HG03565 (cell line): ENCODE data around the gene CAP2.
"Not testable (repeated sequence)": the region's sequence is repeated elsewhere in the genome, so short reads cannot be mapped to it uniquely, and the experiment has no call there.

Experiments
- ATAC-seq: cut with Tn5 transposase; IDR thresholded peaks from one replicate; pipeline ENCODE4 v1.9.1; 2021; ENCODE audit warnings: mild to moderate bottlenecking, moderate library complexity; ENCODE audit not compliant: unreplicated experiment

CAP2 gene

DNA sequence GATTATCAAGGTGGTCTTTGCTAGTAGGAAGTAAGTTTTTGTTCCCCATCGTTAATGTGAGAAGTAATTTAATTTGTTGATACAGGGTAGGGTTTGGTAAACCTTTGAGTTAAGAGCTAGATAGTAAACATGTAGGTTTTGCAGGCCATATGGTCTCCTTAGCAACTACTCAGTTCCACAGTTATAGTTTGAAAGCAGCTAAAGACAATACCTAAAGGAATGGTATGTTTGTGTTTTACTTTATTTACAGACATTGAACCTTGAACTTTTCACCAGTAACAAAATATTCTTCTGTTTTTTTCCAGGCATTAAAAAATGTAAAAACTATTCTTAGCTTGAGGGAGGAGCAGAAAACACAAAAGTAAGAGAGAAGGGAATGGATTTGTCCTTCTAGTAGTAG is 1.7 kb downstream of the CAP2 start:
- no peak for ATAC-seq

DNA sequence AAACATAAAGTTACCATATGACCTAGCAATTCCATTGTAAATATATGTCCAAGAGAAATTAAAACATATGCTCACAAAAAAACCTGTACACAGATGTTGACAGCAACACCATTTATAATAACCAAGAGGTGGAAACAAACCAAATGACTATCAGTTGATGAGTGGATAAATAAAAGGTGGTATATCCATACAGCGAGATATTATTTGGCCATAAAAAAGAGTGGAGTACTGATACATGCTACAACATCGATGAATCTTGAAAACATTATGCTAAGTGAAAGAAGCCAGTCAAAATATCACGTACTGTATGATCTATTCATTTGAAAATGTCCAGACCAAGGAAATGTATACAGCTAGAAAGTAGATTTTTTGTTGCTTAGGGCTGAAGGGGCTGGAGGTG is 2.9 kb downstream of the CAP2 start:
- ATAC-seq: no peak

DNA sequence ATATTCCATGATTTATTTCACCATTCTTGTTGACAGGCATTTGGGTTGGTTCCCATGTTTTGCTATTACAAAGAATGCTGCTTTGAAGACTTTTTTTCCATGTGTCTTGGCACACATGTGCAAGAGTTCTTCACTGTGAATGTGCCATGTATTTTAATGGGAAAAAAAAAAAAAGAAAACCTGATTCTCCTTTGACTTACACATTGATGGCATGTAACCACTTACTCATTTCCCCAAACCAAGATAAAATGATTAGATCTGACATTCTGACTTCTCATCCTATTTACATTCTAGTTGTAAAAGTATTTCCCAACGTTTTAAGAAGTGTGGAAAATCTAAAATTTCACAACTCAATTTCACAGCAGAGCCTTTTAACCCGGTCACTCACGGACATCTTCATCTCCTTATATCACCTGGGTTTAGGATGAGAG is 4.4 kb downstream of the CAP2 start:
- ATAC-seq: no peak

DNA sequence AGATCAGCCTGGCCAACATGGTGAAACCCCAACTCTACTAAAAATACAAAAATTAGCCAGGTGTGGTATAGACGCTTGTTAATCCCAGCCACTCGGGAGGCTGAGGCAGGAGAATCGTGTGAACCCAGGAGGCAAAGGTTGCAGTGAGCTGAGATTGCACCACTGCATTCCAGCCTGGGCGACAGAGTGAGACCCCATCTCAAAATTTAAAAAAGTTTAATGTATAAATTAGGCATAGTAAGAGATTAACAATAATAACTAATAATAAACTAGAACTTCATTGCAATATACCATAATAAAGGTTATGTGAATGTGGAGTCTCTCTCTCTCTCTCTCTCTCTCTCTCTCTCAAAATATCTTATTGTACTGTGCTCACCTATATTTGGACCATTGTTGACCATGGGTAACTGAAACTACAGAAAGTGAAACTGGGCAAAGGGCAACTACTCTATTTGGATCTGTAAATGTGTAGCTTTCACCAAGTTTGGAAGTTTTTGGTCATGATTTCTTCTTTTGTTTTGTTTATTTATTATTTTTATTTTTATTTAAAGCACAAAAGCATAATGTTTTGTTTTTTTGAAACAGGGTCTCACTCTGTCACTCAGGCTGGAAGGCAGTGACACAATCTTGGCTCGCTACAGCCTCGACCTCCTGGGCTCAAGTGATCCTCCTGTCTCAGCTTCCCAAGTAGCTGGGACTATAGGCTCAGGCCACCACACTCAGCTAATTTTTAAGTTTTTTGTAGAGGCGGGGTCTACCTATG is 12.0 kb downstream of the CAP2 start:
- ATAC-seq: not testable (repeated sequence)

DNA sequence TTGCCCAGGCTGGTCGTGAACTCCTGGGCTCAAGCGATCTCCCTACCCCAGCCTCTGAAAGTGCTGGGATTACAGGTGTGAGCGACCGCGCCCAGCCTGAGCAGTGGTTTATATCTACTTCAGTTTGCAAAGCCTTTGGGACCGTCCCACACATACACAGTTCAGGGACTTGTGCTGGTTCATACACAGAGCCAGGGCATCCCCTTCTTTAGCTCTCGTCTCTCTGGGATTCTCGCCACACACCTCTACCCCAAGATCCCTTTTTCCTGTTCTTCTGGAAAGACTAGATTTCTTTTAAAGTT is 12.5 kb downstream of the CAP2 start:
- no peak for ATAC-seq

DNA sequence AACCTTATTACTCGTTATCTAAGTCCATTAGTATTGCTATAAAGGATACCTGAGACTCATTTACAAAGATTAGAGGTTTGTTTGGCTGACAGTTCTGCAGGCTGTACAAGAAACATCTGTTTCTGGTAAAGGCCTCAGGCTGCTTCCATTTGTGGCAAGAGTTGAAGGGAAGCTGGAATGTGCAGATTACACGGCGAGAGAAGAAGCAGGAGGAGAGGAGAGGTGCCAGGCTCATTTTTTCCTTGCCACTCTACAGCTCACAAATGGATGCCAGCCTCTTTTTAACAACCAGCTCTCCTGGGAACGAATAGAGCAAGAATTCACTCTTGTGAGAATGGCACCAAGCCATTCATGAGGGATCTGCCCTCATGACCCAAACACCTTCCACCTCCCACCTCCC is 14.7 kb downstream of the CAP2 start:
- ATAC-seq: no peak

DNA sequence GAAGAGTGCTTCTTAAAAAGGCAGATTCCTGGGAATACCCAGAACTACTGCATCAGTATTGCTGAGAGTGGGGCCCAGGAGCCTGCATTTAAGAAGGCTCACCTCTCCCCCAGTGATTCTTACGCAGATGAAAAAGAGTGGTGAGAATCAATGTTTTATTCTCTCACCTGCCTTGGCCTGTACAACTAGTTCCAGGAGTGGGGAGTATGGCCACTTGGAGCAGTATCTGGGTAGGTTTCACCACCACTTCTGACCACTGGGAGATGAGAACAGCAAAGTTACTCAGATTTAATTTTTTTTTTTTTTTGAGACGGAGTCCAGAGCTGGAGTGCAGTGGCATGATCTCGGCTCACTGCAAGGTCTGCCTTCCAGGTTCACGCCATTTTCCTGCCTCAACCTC is 16.9 kb downstream of the CAP2 start:
- no peak for ATAC-seq

DNA sequence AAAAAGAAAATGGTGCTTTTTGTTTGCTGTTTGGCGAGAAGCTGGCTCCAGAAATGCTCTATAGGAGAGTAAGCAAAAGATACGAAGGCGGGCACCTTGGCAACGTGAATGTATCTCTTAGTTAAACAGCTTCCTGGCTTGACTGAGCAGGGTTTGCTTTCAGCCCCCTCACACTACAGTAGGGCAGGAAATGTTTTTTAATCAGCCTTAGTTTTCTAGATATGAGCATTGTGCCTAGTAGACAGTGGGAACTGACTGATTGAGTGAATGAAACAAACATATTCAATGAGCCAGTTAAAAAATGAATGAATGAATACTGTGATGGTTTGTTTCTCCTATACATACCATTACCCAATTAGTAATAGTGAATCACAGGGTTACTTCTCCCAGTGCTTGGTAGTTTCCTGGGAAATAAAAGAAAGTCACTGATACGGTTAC is 19.9 kb downstream of the CAP2 start:
- ATAC-seq: no peak

DNA sequence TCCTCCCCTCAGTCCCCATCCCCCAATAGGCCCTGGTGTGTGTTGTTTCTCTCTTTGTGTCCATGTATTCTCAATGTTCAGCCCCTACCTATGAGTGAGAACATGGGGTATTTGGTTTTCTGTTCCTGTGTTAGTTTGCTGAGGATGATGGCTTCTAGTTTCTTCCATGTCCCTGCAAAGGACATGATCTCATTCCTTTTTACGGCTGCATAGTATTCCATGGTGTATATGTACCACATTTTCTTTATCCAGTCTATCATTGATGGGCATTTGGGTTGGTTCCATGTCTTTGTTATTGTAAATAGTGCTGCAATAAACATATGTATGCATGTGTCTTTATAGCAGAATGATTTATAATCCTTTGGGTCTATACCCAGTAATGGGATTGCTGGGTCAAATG is 21.0 kb downstream of the CAP2 start:
- ATAC-seq: not testable (repeated sequence)

DNA sequence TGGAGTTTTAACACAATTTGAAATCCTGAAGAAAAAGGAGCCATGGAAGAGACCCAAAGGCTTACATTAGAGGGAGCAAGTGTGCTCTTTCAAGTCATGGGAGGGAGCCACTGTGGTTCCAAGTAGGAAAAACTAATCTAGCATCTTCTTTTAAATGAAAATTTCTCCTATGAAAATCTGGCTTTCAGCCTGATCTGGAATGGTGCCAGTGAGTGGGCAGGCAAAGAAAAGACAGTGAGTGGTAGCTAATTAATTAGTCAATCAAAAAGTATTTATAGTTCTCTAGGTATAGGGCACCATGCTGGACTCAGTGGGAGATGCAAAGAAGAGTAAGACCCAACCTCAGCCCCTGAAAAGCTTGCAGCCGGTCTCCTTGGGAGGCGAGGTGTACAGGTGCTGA is 21.9 kb downstream of the CAP2 start:
- no peak for ATAC-seq

DNA sequence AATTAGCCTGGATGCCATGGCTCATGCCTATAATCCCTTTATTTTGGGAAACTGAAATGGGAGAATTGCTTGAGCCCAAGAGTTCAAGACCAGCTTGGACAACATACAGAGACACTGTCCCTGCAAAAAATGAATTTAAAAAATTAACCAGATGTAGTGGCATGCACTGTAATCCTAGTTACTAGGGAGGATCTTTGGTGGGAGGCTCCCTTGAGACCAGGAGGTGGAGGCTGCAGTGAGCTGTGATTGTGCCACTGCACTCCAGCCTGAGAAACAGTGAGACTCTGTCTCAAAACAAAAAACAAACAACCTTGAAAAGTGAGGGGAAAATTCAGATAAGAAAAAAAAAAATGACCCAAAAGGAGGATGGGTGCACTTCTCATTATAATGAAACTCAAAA is 23.4 kb downstream of the CAP2 start:
- ATAC-seq: no peak

DNA sequence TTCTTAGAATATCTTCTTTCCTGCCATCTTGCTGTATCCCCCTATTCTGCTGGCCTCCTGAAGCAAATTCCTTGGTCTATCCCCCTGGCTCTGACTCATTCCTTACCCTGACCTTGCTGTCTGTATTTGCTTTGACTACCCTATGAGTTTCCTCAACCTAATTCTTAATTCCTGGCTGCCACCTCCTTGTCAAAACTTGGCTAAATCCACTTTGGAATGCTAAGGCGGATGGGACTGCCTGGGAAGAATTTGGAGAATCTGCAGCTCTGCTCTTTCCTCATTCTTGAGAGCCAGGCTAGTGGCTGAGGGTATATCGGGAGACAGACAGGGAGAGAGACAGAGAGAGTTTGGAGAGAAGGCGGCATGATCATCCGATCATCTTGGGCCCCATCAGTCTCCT is 24.4 kb downstream of the CAP2 start:
- no peak for ATAC-seq

DNA sequence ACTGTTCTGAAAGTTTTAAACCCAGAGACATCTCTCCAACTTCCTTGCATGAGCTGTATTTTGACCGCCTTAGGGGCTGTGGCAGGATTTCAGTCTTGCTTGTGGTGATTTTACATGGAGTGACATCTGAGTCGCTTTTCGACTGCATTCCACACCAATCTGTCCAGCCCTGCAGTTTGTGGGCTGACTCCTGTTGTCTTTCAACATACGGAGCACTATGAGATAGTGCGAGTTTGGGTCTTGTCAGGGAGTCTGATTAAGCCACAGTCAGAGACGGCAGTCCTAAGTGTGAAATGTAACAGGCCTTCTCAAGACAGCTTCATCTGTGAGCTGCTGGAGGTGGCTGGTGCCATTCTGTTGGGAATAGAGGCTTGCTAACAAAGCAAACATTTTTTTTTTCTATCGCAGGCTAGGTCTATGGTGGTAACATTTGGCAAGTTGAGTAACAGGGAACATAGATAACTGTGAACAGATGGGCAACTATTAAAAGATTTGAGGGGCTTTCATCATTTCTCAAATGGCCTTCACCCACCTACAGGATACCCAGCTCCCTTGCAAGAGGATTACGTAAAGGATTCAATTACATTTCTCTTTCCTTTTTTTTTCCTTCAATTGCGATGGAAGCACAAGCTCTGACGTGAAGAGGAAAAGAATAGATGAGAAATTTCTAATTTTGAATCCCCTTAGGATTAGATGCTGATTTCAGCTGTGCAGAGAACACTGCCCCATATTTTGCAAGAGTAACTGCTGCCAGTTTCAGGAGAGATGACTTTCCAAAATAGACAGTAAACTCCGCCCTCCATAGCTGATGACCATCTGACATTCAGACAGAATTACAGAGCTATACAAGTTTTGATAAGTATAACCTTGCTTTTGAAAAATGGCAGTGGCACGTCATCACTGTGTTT is 25.1 kb downstream of the CAP2 start:
- ATAC-seq: no peak

DNA sequence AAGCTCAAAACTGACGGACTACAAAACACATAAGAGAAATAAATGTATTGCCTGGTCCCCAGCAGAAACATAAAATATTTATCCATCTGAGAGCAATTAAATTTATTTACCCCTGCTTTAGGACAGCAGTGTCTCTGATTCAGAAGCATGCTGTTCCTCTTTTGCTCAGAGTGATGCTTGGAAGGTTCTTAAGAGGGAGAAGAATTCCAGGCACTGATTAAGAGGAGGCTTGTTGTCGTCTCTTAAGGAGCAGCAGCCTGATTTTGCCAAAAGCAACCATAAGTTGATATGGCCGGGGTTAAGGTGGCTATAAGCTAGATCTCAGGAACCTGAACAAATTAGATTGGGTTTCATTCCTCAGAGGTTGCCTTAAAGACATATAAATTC is 25.8 kb downstream of the CAP2 start:
- no peak for ATAC-seq

DNA sequence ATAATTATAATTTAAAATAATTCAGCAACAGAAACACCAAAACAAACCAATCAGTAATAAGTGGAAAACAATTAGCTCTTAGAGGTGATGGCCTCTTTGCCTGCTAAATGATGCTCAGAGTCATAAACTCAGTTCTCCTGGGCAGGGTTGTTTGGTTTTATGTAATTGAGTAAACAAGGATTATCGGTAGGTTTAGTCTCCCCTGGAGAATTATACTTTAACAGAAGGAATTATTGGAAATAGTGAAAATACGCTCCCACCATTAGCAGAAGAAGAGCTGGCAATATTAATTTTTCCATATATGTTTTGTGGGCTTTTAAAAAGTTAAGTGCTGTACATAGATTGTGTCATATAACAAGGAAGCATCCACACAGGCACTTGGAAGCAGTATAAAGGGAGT is 27.0 kb downstream of the CAP2 start:
- no peak for ATAC-seq

DNA sequence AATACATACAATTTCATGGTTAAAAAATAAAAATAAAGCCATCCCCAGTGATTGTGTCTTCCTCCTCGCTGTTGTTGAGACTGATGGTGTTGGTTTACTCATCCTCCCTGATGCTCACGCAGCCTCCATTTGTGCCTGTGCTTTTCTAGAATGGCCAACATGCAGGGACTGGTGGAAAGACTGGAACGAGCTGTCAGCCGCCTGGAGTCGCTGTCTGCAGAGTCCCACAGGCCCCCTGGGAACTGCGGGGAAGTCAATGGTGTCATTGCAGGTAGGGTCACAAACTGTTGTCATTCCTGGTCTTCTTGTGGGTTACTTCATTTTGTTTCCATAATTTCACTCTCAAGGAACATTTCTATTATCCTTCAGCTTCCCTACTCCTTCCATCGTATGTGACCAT is 28.0 kb downstream of the CAP2 start:
- no peak for ATAC-seq

DNA sequence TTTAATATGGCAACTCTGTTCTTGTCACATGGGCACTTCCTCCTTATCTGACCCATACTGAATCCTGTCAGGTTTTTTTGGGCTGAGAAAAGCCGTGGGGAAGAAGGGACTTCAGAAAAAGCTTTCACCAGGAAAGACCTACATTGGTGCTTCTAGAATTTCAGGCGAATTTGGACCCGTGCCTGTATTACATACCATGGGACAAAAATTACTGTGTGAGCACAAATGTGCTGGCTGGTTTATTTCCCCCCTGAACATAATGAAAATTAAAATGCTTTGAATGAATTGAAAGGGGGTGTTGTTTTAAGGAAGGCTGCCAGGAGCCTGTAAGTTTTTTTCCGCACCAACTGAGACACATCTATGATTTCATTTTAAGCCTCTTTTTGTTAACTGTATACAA is 29.6 kb downstream of the CAP2 start:
- no peak for ATAC-seq

DNA sequence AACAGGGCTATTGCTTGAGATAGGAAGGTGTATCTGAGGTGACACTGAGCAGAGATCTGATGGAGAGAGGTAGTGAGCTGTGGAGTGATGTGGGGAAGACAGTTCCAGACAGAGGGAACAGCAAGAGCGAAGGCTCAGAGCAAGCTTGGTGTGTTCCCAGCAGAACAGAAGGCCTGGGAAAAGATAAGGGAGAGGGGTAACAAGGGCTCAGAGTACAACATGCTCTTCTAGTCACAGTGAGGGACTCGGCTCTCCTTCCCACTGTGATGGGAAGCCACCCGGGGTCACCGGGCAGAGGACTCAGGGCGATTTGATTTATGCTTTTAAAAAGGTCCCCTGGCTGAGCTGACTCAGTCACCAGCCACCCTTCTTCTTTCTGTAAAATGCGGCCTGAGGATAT is 33.7 kb downstream of the CAP2 start:
- no peak for ATAC-seq

DNA sequence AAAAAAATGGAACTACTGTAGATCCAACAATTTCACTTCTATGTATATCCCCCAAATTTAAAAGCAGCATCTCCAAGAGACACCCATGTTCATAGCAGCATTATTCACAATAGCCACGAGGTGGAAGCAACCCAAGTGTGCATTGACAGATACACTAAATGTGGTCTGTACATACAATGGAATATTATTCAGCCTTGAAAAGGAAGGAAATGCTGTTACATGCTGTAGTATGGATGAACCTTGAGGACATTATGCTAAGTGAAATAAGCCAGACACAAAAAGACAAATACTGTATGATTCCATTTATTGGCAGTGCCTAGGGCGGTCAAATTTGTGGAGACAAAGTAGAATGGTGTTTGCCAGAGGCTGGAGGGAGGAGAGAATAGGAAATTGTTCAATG is 34.2 kb downstream of the CAP2 start:
- no peak for ATAC-seq

DNA sequence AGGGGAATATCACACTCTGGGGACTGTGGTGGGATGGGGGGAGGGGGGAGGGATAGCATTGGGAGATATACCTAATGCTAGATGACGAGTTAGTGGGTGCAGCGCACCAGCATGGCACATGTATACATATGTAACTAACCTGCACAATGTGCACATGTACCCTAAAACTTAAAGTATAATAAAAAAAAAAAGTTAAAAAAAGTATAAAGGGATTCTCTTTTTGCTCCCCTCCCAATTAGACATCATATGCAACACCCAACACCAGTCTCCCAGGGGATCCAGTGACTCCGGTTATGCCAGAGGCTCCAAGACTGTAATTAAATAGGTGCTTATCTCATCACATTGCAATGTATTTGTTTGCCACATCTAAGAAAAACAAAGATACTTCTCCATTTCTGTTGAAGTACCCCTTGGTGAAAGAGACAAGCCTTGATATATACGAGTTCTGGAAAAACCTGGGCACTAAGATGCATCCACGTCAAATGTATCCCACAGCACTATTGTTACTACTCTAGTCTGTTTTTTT is 35.3 kb downstream of the CAP2 start:
- ATAC-seq: not testable (repeated sequence)

DNA sequence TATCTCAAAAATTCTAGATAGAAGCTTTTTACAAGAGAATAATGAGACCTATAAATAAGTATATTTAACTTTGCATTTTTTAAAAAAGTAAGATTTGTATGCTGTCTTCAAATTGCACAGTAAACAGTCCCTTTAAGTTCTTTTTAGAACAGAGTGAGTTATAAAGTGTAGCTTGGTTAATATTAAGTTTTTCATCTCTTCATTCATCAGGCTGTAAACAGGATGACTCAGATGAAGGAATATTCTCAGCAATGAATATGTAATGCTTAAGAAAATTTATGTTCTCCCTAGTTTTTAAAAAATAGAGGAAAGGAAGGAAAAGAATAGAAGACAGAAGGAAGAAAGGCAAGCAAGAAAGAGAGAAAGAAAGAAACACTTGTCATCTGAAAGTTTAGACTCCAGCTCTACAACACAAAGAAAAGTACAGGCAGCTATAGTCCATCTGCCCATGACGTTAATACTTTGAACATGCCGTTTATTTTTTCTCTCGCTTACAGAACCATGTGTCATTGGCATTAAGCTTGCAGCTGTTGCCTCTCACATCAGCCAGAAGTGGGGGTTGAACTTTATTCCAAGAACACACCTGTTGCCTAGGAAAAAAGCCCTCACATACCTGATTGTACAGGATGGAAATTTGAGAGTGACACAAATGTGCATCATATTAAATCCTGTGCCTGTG is 36.1 kb downstream of the CAP2 start:
- no peak for ATAC-seq

DNA sequence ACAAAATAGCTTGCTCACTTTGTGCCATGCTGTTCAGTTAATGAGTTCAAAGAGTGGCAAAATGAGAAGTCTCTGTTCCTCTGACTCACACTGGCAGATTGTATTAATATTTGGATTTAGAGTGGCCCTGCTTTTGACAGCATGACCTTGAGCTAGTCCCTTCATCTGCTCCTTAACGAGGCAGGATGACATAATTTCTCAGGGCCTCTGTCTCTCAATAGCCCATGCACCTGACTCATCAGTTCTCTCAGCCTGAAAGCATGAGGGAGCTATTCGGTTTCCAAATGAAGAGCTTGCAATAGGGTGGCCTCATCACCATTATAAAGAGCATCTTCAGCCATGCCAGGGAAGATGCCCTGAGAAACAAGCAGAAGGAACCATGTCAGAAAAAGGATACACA is 38.2 kb downstream of the CAP2 start:
- ATAC-seq: no peak
